Mesendoderm (in vitro differentiated cells): ENCODE data around the gene DAW1. TPM values are rescaled to one million over a fixed set of nuclear protein-coding genes. Genes with fewer than 3 reads are reported as not detected.

Experiments used
- DNase-seq: peaks from one replicate; pipeline ENCODE4 v3.0.0; 2013
- H2AK5ac ChIP-seq: 2 replicates; pipeline ENCODE4 v1.6.1; 2013; ENCODE audit warnings: low read length, inconsistent platforms
- H2BK120ac ChIP-seq: 2 replicates; pipeline ENCODE4 v1.6.1; 2013; ENCODE audit warnings: low read depth, mild to moderate bottlenecking, low read length, moderate library complexity, mixed read lengths
- H2BK15ac ChIP-seq: replicated peaks from 2 replicates; pipeline ENCODE4 v1.6.1; 2013; ENCODE audit warnings: low read depth, mild to moderate bottlenecking, moderate library complexity
- H2BK5ac ChIP-seq: 2 replicates; pipeline ENCODE4 v1.6.1; 2013; ENCODE audit warnings: low read length, inconsistent platforms
- H3K18ac ChIP-seq: 2 replicates; pipeline ENCODE4 v1.6.1; 2013; ENCODE audit warnings: mild to moderate bottlenecking, low read length, mixed read lengths
- H3K23ac ChIP-seq: one replicate; pipeline ENCODE4 v1.6.1; 2013; ENCODE audit warnings: low read length
- H3K27ac ChIP-seq: 2 replicates; pipeline ENCODE4 v1.5.1; 2013; ENCODE audit warnings: low read depth, mild to moderate bottlenecking, inconsistent platforms, low read length, moderate library complexity
- H3K27me3 ChIP-seq: 2 replicates; pipeline ENCODE4 v1.6.1; 2013; ENCODE audit warnings: low read length, control low read depth, mild to moderate bottlenecking, inconsistent platforms; ENCODE audit not compliant: insufficient read depth, poor library complexity
- H3K36me3 ChIP-seq: 2 replicates; pipeline ENCODE4 v1.6.1; 2013; ENCODE audit warnings: low read length, inconsistent platforms; ENCODE audit not compliant: control insufficient read depth, insufficient read depth
- H3K4ac ChIP-seq: one replicate; pipeline ENCODE4 v1.6.1; 2013; ENCODE audit warnings: low read depth, mild to moderate bottlenecking, low read length, moderate library complexity
- H3K4me1 ChIP-seq: 2 replicates; pipeline ENCODE4 v1.6.1; 2013; ENCODE audit warnings: low read depth, low read length, inconsistent platforms; ENCODE audit not compliant: control insufficient read depth
- H3K4me2 ChIP-seq: 2 replicates; pipeline ENCODE4 v1.6.1; 2013; ENCODE audit warnings: low read length
- H3K4me3 ChIP-seq: 2 replicates; pipeline ENCODE4 v1.5.1; 2013; ENCODE audit warnings: mild to moderate bottlenecking, low read length
- H3K56ac ChIP-seq: one replicate; pipeline ENCODE4 v1.6.1; 2013; ENCODE audit warnings: low read length
- H3K79me1 ChIP-seq: 2 replicates; pipeline ENCODE4 v1.6.1; 2013; ENCODE audit warnings: low read length, inconsistent platforms
- H3K79me2 ChIP-seq: 2 replicates; pipeline ENCODE4 v1.6.1; 2013; ENCODE audit warnings: mild to moderate bottlenecking, low read length; ENCODE audit not compliant: control insufficient read depth, insufficient read depth
- H3K9ac ChIP-seq: 2 replicates; pipeline ENCODE4 v1.6.1; 2013; ENCODE audit warnings: low read length, inconsistent platforms
- H4K5ac ChIP-seq: one replicate; pipeline ENCODE4 v1.6.1; 2013; ENCODE audit warnings: low read length
- H4K8ac ChIP-seq: one replicate; pipeline ENCODE4 v1.6.1; 2013; ENCODE audit warnings: low read depth, mild to moderate bottlenecking, control low read depth, low read length, moderate library complexity
- WGBS: extraction: QIAGEN DNeasy Blood & Tissue Kit; methylation state at CpG from one replicate; pipeline ENCODE4 v1.1.7; 2013; ENCODE audit warnings: low lambda C conversion rate, missing lambda C conversion rate; ENCODE audit not compliant: insufficient coverage; ENCODE audit errors: extremely low coverage; 5-methylcytosine and 5-hydroxymethylcytosine counted together
- small RNA-seq: library from polyadenylated mRNA; stranded (forward); fragments of <200 nt; extraction: miRNeasy Mini kit (QIAGEN cat#:217004); gene quantifications from one replicate; pipeline ENCODE3, GENCODE V24; 2013; ENCODE audit not compliant: insufficient read depth

Gene DAW1

DNA sequence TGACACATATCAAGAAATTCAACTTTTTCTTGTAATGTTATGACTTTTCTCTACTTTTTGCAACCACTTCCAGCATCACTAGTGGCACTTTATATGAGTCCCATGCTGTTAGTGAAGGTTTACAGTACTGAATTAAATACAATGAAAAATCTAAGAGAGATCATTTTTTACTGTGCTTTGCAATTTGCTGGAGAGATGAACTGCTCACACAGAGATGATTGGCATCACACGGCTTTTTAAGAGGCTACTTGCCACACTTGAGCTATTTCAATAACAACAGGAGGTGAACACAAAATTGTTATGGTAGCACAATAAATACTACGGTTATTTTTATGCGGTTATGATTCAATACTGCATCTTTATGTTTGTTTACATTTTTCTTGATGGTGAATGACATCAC lies 88.9 kb downstream of the DAW1 start:
- Histone ChIP-seq H3K18ac (no peak overlapping the region), H3K36me3 (no peaks in the 10 kb centered on the region), H3K4me2 (no peak overlapping the region), H3K4me3 (no peak overlapping the region), H3K56ac (no peak overlapping the region), H3K4ac (no peak overlapping the region), H2BK5ac (no peak overlapping the region), H4K8ac (no peak overlapping the region), H2BK120ac (no peak overlapping the region), H4K5ac (no peak overlapping the region), H3K23ac (no peak overlapping the region), H3K27ac (no peak overlapping the region), H3K79me1 (no peaks in the 10 kb centered on the region), H3K79me2 (no peaks in the 10 kb centered on the region), H3K27me3 (no peaks in the 10 kb centered on the region), H2BK15ac (no peak overlapping the region), H2AK5ac (no peak overlapping the region), H3K4me1 (no peaks in the 10 kb centered on the region), H3K9ac (no peak overlapping the region)
- WGBS, result no CpG with 5 or more reads among the region's 3 CpGs
- no peak for DNase-seq

- no CpG with 5 or more reads among the region's 7 CpGs for WGBS
- Histone ChIP-seq H2BK120ac (no peak overlapping the region), H3K56ac (no peak overlapping the region), H3K4ac (no peak overlapping the region), H2BK15ac (no peak overlapping the region), H3K36me3 (no peaks in the 10 kb centered on the region), H3K79me2 (no peaks in the 10 kb centered on the region), H3K18ac (no peak overlapping the region), H2AK5ac (no peak overlapping the region), H4K8ac (no peak overlapping the region), H4K5ac (no peak overlapping the region), H3K27ac (no peak overlapping the region), H3K4me1 (no peaks in the 10 kb centered on the region), H3K23ac (no peak overlapping the region), H3K9ac (no peak overlapping the region), H3K27me3 (no peaks in the 10 kb centered on the region), H3K79me1 (no peaks in the 10 kb centered on the region), H2BK5ac (no peak overlapping the region), H3K4me3 (no peak overlapping the region), H3K4me2 (no peak overlapping the region)
- DNase-seq, result no peak
Observed at GRCh38 chr2:227971619-227972230, 100.3 kb downstream of the DAW1 start.

DNA sequence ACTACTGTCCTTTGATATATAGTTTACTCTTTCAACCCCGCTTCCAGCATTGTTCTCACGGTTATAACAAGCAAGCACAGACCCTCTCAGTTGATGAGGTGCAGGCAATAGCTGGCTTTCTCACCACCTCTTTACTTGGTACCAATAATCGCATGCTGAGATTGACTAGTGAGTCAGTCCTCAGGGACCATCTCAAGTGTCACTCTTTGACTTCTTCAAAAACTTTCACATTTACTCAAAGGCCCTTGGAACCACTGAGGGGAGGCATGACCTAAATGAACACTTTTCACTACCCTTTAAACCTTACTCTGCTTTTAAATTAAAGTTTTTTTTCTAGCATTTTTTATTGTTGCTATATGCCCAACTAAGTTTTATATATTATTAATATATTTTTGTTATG lies 101.8 kb downstream of the DAW1 start:
- Histone ChIP-seq H3K4ac (no peak overlapping the region), H2BK120ac (no peak overlapping the region), H3K56ac (no peak overlapping the region), H3K4me2 (no peak overlapping the region), H3K9ac (no peak overlapping the region), H3K79me1 (no peaks in the 10 kb centered on the region), H2AK5ac (no peak overlapping the region), H3K4me1 (no peaks in the 10 kb centered on the region), H3K27ac (no peak overlapping the region), H3K4me3 (no peak overlapping the region), H3K27me3 (no peaks in the 10 kb centered on the region), H2BK5ac (no peak overlapping the region), H4K5ac (no peak overlapping the region), H3K23ac (no peak overlapping the region), H3K36me3 (no peaks in the 10 kb centered on the region), H2BK15ac (no peak overlapping the region), H4K8ac (no peak overlapping the region), H3K79me2 (no peaks in the 10 kb centered on the region), H3K18ac (no peak overlapping the region)
- no peak for DNase-seq
- no CpG with 5 or more reads among the region's 3 CpGs for WGBS

Small RNAs within 50 kb of the gene (small RNA-seq; reads per million reads assigned to genes)
- gene RF00402, result not detected
